Measurements from ENCODE around the gene EXOSC2. TPM values are rescaled to one million over a fixed set of nuclear protein-coding genes. Genes with fewer than 3 reads are reported as not detected.

EXOSC2 gene
- total and polyA plus RNA-seq, 2 of the 8 experiments (the other 6 are each of a cell fraction or from before 2014, with no cell fraction given) = 47.8 to 93.6 TPM

DNA sequence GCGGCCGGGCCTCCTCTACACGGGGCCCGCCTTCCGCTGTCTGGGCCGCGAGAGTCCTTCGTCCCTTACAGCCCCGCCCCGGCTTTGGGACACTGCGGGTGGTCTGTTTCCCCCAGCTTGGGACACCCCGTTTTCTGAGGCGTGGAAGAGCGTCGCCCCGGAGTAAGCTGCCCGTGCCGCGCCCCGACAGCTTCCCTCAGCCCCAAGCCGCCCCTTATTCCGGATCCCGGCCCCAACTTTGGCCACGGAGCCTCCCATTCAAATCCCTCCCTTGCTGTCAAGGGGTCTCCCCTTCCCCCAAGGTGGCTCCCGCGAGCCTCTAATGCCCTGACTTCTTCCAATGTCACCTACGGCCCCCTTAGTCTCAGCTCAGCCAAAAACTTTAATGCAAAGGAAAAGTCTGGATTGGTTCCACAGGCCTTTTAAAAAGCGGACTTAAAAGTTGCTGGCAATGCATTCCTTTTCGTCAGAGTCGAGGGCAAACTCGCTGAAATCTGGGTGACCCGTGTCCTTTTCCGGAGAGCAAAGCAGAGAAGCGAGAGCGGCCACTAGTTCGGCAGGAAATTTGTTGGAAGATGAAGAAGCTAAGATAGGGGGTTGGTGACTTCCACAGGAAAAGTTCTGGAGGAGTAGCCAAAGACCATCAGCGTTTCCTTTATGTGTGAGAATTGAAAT, 19.8 kb downstream of the EXOSC2 start:
- 1% methylated on average over 29 of the region's 37 CpGs; no CpG with 5 or more reads in 1 of the 2 experiments for WGBS, 2 experiments (ENCODE audit: extremely low coverage in 1 of 2, insufficient coverage in 1 of 2, insufficient read length in 1 of 2, insufficient replicate concordance in 2 of 2, low coverage in 1 of 2, low lambda C conversion rate in 2 of 2, missing lambda C conversion rate in 1 of 2)
- DNase-seq (ENCODE audit: low read depth in 1 of 2, low spot score in 2 of 2) = no peak

More for the DNA sequence above, 19.8 kb downstream of the EXOSC2 start:
- Histone ChIP-seq H3K56ac (replicated peaks; ENCODE audit: insufficient read length, low read depth, low read length) (no peak overlapping the region), H3K18ac (ENCODE audit: extremely low read depth, low read length) (no peak overlapping the region), H3K4ac (replicated peaks; ENCODE audit: insufficient read length, low read depth, low read length) (no peak overlapping the region), H3K23ac (ENCODE audit: insufficient read length) (no peak overlapping the region), H3K4me1 (replicated peaks in 1 of 4; ENCODE audit: control insufficient read depth in 3 of 4, insufficient read depth in 4 of 4, low read length in 3 of 4) (peaks cover 2 to 9% (median 3%) of the 10 kb centered on the region in 4 experiments; a peak in 4 of 7 replicates), H3K9me3 (ENCODE audit: insufficient read depth in 2 of 2, low read depth in 1 of 2, low read length in 1 of 2) (no peaks in the 10 kb centered on the region), H3K27ac (ENCODE audit: low read depth, low read length) (peak overlapping the region; percentile 96), H2AFZ (ENCODE audit: low read length) (no peak overlapping the region), H3K79me1 (ENCODE audit: low read depth, low read length) (peaks cover 3% of the 10 kb centered on the region), H3K4me2 (ENCODE audit: insufficient read depth in 1 of 2, low read depth in 2 of 2, low read length in 2 of 2) (peak overlapping the region; percentile 84 to 96), H3K27me3 (replicated peaks in 1 of 4; ENCODE audit: control insufficient read depth in 3 of 4, extremely low read depth in 1 of 4, insufficient read depth in 3 of 4, low read length in 3 of 4) (no peaks in the 10 kb centered on the region), H4K91ac (replicated peaks; ENCODE audit: insufficient read length, low read length) (no peak overlapping the region), H4K5ac (ENCODE audit: insufficient read length, low read depth, low read length) (no peak overlapping the region), H2BK120ac (replicated peaks; ENCODE audit: low read depth, low read length) (no peak overlapping the region), H3K14ac (ENCODE audit: insufficient read length) (no peak overlapping the region), H2BK20ac (ENCODE audit: low read length) (no peak overlapping the region), H3K4me3 (ENCODE audit: extremely low read depth in 1 of 4, insufficient read depth in 2 of 4, low read depth in 3 of 4, low read length in 4 of 4) (peak overlapping the region; percentile 68 to 86 (median 76)), H2BK5ac (ENCODE audit: low read depth, low read length) (peak overlapping the region; percentile 78; the same call in 1 of the 2 replicates), H2AK5ac (ENCODE audit: low read depth, low read length) (no peak overlapping the region), H3K79me2 (ENCODE audit: control insufficient read depth in 1 of 2, insufficient read depth in 2 of 2, low read length in 2 of 2) (peaks cover 0 to 50% of the 10 kb centered on the region in 2 experiments; a peak in 3 of 4 replicates), H3K36me3 (ENCODE audit: control insufficient read depth in 2 of 4, insufficient read depth in 4 of 4, low read length in 3 of 4) (no peaks in the 10 kb centered on the region), H4K20me1 (replicated peaks in 1 of 2; ENCODE audit: control insufficient read depth in 1 of 2, insufficient read depth in 2 of 2, low read length in 2 of 2) (peaks cover 0 to 16% of the 10 kb centered on the region in 2 experiments), H2BK15ac (ENCODE audit: low read length) (no peak overlapping the region), H3K9ac (replicated peaks in 1 of 4; ENCODE audit: extremely low read depth in 1 of 4, low read depth in 3 of 4, low read length in 3 of 4) (peak overlapping the region; percentile 41 to 93 (median 90); a peak in 6 of 7 replicates), H4K8ac (ENCODE audit: extremely low read depth, insufficient read depth, low read length) (peak overlapping the region; percentile 92; the same call in 1 of the 2 replicates), H2BK12ac (ENCODE audit: low read depth, low read length) (no peak overlapping the region), H3K23me2 (ENCODE audit: low read depth, low read length) (peaks cover 5% of the 10 kb centered on the region)
- TF ChIP-seq, protein P1, sequence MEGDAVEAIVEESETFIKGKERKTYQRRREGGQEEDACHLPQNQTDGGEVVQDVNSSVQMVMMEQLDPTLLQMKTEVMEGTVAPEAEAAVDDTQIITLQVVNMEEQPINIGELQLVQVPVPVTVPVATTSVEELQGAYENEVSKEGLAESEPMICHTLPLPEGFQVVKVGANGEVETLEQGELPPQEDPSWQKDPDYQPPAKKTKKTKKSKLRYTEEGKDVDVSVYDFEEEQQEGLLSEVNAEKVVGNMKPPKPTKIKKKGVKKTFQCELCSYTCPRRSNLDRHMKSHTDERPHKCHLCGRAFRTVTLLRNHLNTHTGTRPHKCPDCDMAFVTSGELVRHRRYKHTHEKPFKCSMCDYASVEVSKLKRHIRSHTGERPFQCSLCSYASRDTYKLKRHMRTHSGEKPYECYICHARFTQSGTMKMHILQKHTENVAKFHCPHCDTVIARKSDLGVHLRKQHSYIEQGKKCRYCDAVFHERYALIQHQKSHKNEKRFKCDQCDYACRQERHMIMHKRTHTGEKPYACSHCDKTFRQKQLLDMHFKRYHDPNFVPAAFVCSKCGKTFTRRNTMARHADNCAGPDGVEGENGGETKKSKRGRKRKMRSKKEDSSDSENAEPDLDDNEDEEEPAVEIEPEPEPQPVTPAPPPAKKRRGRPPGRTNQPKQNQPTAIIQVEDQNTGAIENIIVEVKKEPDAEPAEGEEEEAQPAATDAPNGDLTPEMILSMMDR (IDR thresholded peaks at IDR 0.05; ENCODE audit: control extremely low read depth in 1 of 3, insufficient read depth in 1 of 3, low read depth in 1 of 3, low read length in 3 of 3) = peak in 1 of 3 experiments; percentile 1; a peak in 1 of 4 replicates
- TF ChIP-seq SAP30 (IDR thresholded peaks at IDR 0.05; ENCODE audit: insufficient read depth, insufficient replicate concordance, low read length) = peak; percentile 40
- TF ChIP-seq RAD21 (IDR thresholded peaks at IDR 0.05 in 1 of 2, conservative IDR thresholded peaks at IDR 0.05 in 1 of 2; ENCODE audit: low read depth in 2 of 2, low read length in 2 of 2) = peak; percentile 9 to 31; a peak in 2 of 4 replicates
- TF ChIP-seq ASH2L (IDR thresholded peaks at IDR 0.05; ENCODE audit: low read length) = peak; percentile 8
- TF ChIP-seq SP4 (IDR thresholded peaks at IDR 0.05; ENCODE audit: low read length) = no peak; the same call in 1 of the 2 replicates
- no peak for FAIRE-seq
- ChIA-PET POLR2A (ENCODE audit: partially characterized antibody) (interaction anchor here (0.9 to 1.3 kb wide), 6 partner anchors 11 to 153 kb away, joined by 3 to 7 read pairs (median 4); partner anchors contain the start of gene EXOSC2), CTCF (ENCODE audit: partially characterized antibody) (interaction anchor here (0.6 to 3.2 kb wide), 9 partner anchors 12 to 1530 kb away, joined by 3 to 29 read pairs (median 4); no protein-coding TSS in a partner anchor)

All from H1 (cell line).